GM06990 (cell line): ENCODE data around the gene CFAP299.
"Not testable (repeated sequence)": the region's sequence is repeated elsewhere in the genome, so short reads cannot be mapped to it uniquely, and the experiment has no call there.

Experiments
- DNase-seq: peaks from one replicate; pipeline ENCODE4 v3.0.0-alpha.2; 2011; ENCODE audit not compliant: insufficient read length; ENCODE audit errors: extremely low read depth
- H3K27me3 ChIP-seq: replicated peaks from 2 replicates; pipeline ENCODE4 v1.6.0; 2011; ENCODE audit warnings: low read length; ENCODE audit not compliant: control insufficient read depth, insufficient read depth
- H3K36me3 ChIP-seq: 2 replicates; pipeline ENCODE4 v1.5.1; 2011; ENCODE audit warnings: low read length; ENCODE audit not compliant: control insufficient read depth, insufficient read depth
- H3K4me3 ChIP-seq: replicated peaks from 2 replicates; pipeline ENCODE4 v1.5.1; 2011; ENCODE audit warnings: low read depth, mild to moderate bottlenecking, control low read depth, low read length
- TF ChIP-seq, protein P1 (sequence below): IDR thresholded peaks from 2 replicates; pipeline ENCODE4 v1.5.1; 2011; ENCODE audit warnings: low read length, control low read depth, mild to moderate bottlenecking, inconsistent platforms; ENCODE audit not compliant: insufficient read depth, poor library complexity, severe bottlenecking

CFAP299 gene

GRCh38 chr4:80335554-80336358, at the start of gene CFAP299:
Gene CFAP299, plus strand, starts transcription at chr4:80335730.
- TF ChIP-seq, protein P1, sequence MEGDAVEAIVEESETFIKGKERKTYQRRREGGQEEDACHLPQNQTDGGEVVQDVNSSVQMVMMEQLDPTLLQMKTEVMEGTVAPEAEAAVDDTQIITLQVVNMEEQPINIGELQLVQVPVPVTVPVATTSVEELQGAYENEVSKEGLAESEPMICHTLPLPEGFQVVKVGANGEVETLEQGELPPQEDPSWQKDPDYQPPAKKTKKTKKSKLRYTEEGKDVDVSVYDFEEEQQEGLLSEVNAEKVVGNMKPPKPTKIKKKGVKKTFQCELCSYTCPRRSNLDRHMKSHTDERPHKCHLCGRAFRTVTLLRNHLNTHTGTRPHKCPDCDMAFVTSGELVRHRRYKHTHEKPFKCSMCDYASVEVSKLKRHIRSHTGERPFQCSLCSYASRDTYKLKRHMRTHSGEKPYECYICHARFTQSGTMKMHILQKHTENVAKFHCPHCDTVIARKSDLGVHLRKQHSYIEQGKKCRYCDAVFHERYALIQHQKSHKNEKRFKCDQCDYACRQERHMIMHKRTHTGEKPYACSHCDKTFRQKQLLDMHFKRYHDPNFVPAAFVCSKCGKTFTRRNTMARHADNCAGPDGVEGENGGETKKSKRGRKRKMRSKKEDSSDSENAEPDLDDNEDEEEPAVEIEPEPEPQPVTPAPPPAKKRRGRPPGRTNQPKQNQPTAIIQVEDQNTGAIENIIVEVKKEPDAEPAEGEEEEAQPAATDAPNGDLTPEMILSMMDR: peak; percentile 34
- Histone ChIP-seq H3K36me3 (no peaks in the 10 kb centered on the region), H3K27me3 (no peaks in the 10 kb centered on the region; the same call in none of the 2 replicates), H3K4me3 (peak within 1 kb of the TSS; percentile 64)
- DNase-seq: peak; percentile 69

DNA sequence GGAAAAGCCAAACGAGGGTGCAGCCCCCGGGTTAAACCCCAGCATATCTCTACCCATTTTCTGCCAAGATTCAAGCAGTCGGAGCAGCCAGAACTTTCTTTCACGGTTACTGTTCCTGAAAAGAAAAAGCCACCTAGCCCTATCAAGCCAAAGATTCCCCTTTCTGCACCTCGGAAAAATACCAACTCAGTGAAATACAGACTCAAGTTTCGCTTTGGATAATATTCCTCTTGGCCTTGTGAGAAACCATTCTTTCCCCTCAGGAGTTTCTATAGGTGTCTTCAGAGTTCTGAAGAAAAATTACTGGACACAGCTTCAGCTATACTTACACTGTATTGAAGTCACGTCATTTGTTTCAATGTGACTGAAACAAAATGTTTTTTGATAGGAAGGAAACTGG, 49.1 kb upstream of the CFAP299 start:
- Histone ChIP-seq H3K27me3 (no peaks in the 10 kb centered on the region), H3K36me3 (no peaks in the 10 kb centered on the region), H3K4me3 (no peak overlapping the region)
- TF ChIP-seq, protein P1: no peak
- no peak for DNase-seq

GRCh38 chr4:80290665-80291064, 44.9 kb upstream of the CFAP299 start:
- not testable (repeated sequence) for H3K4me3 ChIP-seq, H3K36me3 ChIP-seq, H3K27me3 ChIP-seq, DNase-seq

GRCh38 chr4:80294206-80294605, 41.3 kb upstream of the CFAP299 start:
- H3K36me3 ChIP-seq: no peaks in the 10 kb centered on the region
- H3K27me3 ChIP-seq: no peaks in the 10 kb centered on the region; the same call in 1 of the 2 replicates
- TF ChIP-seq, protein P1: no peak
- no peak for DNase-seq
- no peak overlapping the region for H3K4me3 ChIP-seq

GRCh38 chr4:80295336-80295735, 40.2 kb upstream of the CFAP299 start:
- Histone ChIP-seq H3K27me3 (no peaks in the 10 kb centered on the region; the same call in 1 of the 2 replicates), H3K36me3 (no peaks in the 10 kb centered on the region), H3K4me3 (no peak overlapping the region)
- TF ChIP-seq, protein P1: no peak
- no peak for DNase-seq

- TF ChIP-seq, protein P1: no peak
- no peak overlapping the region for H3K4me3 ChIP-seq
- no peak for DNase-seq
- no peaks in the 10 kb centered on the region for H3K36me3 ChIP-seq
- H3K27me3 ChIP-seq: no peaks in the 10 kb centered on the region; the same call in 1 of the 2 replicates
Measured at GRCh38 chr4:80295826-80296225, 39.7 kb upstream of the CFAP299 start.
